Panc1 (cell line): Measurements from ENCODE around the gene KHDC4. TPM values are rescaled to one million over a fixed set of nuclear protein-coding genes. Genes with fewer than 3 reads are reported as not detected.

ENCODE experiments used
- ATAC-seq: fragments of 200-7000 bp; cut with Tn5 transposase; 2 replicates; pipeline ENCODE4 v1.9.1; 2020; ENCODE audit warnings: mild to moderate bottlenecking, moderate library complexity
- BruUV-seq: library from RNA; stranded (reverse); fragments of 400-500 nt; replicated peaks from 2 replicates; lab custom pipeline; 2021; lab: Mats Ljungman, UMichigan
- CTCF ChIA-PET: fragments of 300-600 bp; sonication (Branson Sonifier 250); formaldehyde crosslinking; loops from one replicate; lab custom pipeline; 2022; ENCODE audit warnings: antibody characterized with exemption; lab: Charles Lee
- POLR2A ChIA-PET: fragments of 300-600 bp; sonication (Branson Sonifier 250); formaldehyde crosslinking; loops from one replicate; lab custom pipeline; 2022; ENCODE audit warnings: antibody characterized with exemption; lab: Charles Lee
- DNase-seq: peaks from one replicate; pipeline ENCODE4 v3.0.0-alpha.2; 2010; ENCODE audit warnings: low read depth, low spot score
- H3K27ac ChIP-seq: 2 replicates; pipeline ENCODE4 v1.5.1; 2011; ENCODE audit warnings: mild to moderate bottlenecking, low read length, inconsistent platforms
- H3K27me3 ChIP-seq: fragments of 200-500 bp; sonication (Bioruptor generic); 2 replicates; pipeline ENCODE4 v1.6.0; 2014; ENCODE audit warnings: low read length, inconsistent platforms; ENCODE audit not compliant: control insufficient read depth, insufficient read depth
- H3K36me3 ChIP-seq: fragments of 200-500 bp; sonication (Bioruptor generic); 2 replicates; pipeline ENCODE4 v1.5.1; 2014; ENCODE audit warnings: inconsistent platforms, mild to moderate bottlenecking, low read length, moderate library complexity; ENCODE audit not compliant: control insufficient read depth, insufficient read depth
- H3K4me1 ChIP-seq: 2 replicates; pipeline ENCODE4 v1.5.1; 2011; ENCODE audit warnings: inconsistent platforms, mild to moderate bottlenecking, low read length, moderate library complexity; ENCODE audit not compliant: control insufficient read depth, insufficient read depth
- H3K4me3 ChIP-seq, 2 experiments: 2 replicates each; pipeline ENCODE4 v1.5.1; 2011 to 2012; ENCODE audit warnings: low read depth in 2 of 2, low read length in 2 of 2, mild to moderate bottlenecking in 2 of 2, inconsistent platforms in 1 of 2, moderate library complexity in 1 of 2
- H3K9me3 ChIP-seq: fragments of 200-500 bp; sonication (Bioruptor generic); 2 replicates; pipeline ENCODE4 v1.5.1; 2014; ENCODE audit warnings: low read depth, mild to moderate bottlenecking, inconsistent platforms, low read length, moderate library complexity; ENCODE audit not compliant: control insufficient read depth, insufficient read depth
- CTCF ChIP-seq: fragments of 450-650 bp; IDR thresholded peaks from 2 replicates; pipeline ENCODE4 v1.5.1; 2017; ENCODE audit warnings: mild to moderate bottlenecking
- POLR2AphosphoS5 ChIP-seq: IDR thresholded peaks from 2 replicates; pipeline ENCODE4 v1.6.1; 2012; ENCODE audit warnings: mild to moderate bottlenecking, low read depth, low read length, moderate library complexity
- REST ChIP-seq, 2 experiments: IDR thresholded peaks; 2 replicates each; pipeline ENCODE4 v1.6.1; 2011 to 2012; ENCODE audit warnings: low read depth in 2 of 2, control low read depth in 1 of 2, low read length in 1 of 2, mild to moderate bottlenecking in 1 of 2, moderate library complexity in 1 of 2; ENCODE audit not compliant: insufficient read depth in 1 of 2
- SIN3A ChIP-seq: IDR thresholded peaks from 2 replicates; pipeline ENCODE4 v1.6.1; 2012; ENCODE audit warnings: low read depth, mild to moderate bottlenecking, low read length, moderate library complexity, borderline replicate concordance; ENCODE audit not compliant: insufficient read depth
- TCF7L2 ChIP-seq: IDR thresholded peaks from 2 replicates; pipeline ENCODE4 v1.6.1; 2011; ENCODE audit warnings: mild to moderate bottlenecking, low read depth, low read length, inconsistent platforms
- in situ Hi-C: cut with HindIII; loops from 2 replicates; pipeline ENCODE4 v1.10.0; 2016; ENCODE audit warnings: low sequenced_read_pairs, low pct_unique_long_range_greater_than_20kb
- intact Hi-C: fragments of 100-400 bp; cut with micrococcal nuclease; formaldehyde crosslinking; loops from one replicate; pipeline ENCODE4 v1.10.0; 2022; ENCODE audit not compliant: unreplicated experiment
- total RNA-seq: library from RNA; stranded (reverse); gene quantifications from one replicate; pipeline ENCODE4 v1.2.1, GENCODE V29; 2021; ENCODE audit not compliant: unreplicated experiment

KHDC4 gene
- total RNA-seq, 1 experiment from 2014 or later: 80.4 TPM

DNA sequence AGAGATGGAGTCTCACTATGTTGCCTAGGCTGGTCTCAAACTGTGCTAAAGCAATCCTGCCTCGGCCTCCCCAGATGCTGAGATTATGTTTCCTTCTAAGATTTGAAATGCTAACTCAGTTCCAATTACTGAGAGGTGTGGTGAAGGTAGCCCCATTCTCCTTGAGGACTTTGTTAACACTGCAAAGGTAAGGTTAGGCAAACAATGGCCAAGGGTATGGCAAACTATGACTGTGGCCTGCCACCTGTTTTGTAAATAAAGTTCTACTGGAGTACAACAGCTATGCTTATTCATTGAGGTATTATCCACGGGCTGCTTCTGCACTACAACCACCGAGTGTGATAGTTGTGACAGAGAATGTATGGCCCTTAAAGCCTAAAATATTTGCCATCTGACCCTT, 13.5 kb downstream of the KHDC4 start:
- CTCF ChIA-PET: no interaction called here

DNA sequence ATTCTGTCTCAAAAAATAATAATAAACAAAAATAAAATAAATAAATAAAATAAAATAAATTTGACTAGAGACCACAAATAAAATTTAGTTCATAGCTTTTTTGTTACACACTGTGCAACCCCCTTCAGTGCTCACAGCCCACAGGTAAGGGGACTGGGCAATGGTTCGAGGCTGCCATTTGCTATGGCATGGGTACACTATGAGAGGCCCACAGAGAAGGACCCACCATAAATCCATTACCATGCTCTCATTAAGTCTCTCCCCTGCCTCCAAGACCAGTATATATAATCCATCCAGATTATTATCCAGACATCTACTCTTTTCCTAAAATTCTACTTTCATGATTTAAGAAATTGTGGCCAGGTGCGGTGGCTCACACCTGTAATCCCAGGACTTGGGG, 14.4 kb downstream of the KHDC4 start:
- peaks cover 8% of the 10 kb centered on the region; the same call in 1 of the 2 replicates for H3K4me1 ChIP-seq
- no peaks in the 10 kb centered on the region for H3K9me3 ChIP-seq
- CTCF ChIA-PET: no interaction called here
- no peak overlapping the region for H3K4me3 ChIP-seq
- intact Hi-C loops (no loop called here), in situ Hi-C loops (no loop called here)
- POLR2A ChIA-PET: no interaction called here
- ATAC-seq (no peak), DNase-seq (no peak)
- no TSS peak for BruUV-seq
- TF ChIP-seq TCF7L2 (no peak), POLR2AphosphoS5 (no peak), REST (IDR thresholded peaks at IDR 0.05; ENCODE audit: insufficient read depth in 1 of 2, low read depth in 2 of 2, low read length in 1 of 2) (no peak), CTCF (no peak), SIN3A (no peak)
- no peaks in the 10 kb centered on the region for H3K27me3 ChIP-seq
- H3K36me3 ChIP-seq: peaks cover 53% of the 10 kb centered on the region
- H3K27ac ChIP-seq: no peak overlapping the region

More for the DNA sequence above, 13.5 kb downstream of the KHDC4 start:
- Histone ChIP-seq H3K27me3 (no peaks in the 10 kb centered on the region), H3K4me3 (no peak overlapping the region), H3K4me1 (peaks cover 8% of the 10 kb centered on the region; the same call in 1 of the 2 replicates), H3K27ac (no peak overlapping the region), H3K9me3 (no peaks in the 10 kb centered on the region), H3K36me3 (peaks cover 57% of the 10 kb centered on the region)
- ATAC-seq: no peak
- intact Hi-C loops: no loop called here
- in situ Hi-C loops: no loop called here
- POLR2A ChIA-PET: interaction anchor here (0.8 kb wide), 1 partner anchor 12 kb away, joined by 3 read pairs; no protein-coding TSS in a partner anchor
- TF ChIP-seq CTCF (no peak), TCF7L2 (no peak)
- TSS peak; percentile 22 for BruUV-seq
- DNase-seq: no peak
